K562 treated with DMSO at 1 percent for 48 hours (cell line): ENCODE results near the gene ZNF701. TPM values are rescaled to one million over a fixed set of nuclear protein-coding genes. Genes with fewer than 3 reads are reported as not detected.

Experiments used
- total RNA-seq: library from RNA; unstranded; fragments of 300-600 nt; gene quantifications from 2 replicates; pipeline ENCODE4 v1.2.3, GENCODE V29; 2022; ENCODE audit warnings: low replicate concordance; ENCODE audit errors: extremely low read depth

ZNF701 gene
- not detected in 2 replicates for total RNA-seq

DNA sequence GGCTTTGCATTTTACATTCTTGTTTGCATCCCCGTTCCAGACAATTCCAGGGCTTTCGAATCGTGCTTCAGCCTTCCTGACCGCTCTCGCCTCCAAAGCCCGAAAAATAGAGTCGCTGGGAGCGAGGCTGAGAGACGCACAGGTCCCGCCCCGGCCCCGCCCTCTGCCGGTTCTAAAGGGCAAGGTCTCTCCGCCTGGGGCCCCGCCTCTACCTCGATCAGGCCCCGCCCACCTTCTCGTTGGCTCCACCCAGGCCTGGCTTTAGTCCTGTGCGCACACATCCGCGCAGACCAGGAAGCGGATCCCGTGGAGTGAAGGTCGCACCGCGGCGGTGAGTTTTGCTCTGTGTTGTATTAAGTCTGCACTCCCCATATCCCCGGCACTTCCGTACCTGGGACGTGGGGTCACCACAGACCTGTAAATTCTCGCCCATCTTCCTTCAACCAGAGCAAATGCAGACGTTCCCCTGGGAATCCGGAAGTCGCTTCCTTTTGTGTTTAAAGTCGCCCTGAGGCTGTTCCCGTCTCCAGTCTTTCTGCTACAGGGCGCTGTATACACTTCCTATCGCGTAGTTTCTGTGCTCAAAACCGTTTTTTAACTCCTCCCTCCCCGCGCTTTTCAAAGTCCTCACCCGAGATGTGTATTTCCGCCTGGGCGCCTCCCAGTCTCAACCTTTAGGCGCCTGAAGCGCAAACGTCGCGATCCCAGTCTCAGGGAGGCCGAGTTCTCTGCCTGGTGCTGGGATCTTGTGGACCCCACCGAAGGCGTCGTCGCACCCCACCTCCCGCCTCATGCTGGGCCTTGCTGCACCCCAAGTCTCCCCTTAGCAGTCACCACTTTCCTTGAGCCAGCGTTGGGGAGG is at the start of gene ZNF701:
ZNF701 (plus strand) TSS at position 288 of the 862 bp plus-strand sequence. CDS start 3,861 bp downstream, outside the sequence.

DNA sequence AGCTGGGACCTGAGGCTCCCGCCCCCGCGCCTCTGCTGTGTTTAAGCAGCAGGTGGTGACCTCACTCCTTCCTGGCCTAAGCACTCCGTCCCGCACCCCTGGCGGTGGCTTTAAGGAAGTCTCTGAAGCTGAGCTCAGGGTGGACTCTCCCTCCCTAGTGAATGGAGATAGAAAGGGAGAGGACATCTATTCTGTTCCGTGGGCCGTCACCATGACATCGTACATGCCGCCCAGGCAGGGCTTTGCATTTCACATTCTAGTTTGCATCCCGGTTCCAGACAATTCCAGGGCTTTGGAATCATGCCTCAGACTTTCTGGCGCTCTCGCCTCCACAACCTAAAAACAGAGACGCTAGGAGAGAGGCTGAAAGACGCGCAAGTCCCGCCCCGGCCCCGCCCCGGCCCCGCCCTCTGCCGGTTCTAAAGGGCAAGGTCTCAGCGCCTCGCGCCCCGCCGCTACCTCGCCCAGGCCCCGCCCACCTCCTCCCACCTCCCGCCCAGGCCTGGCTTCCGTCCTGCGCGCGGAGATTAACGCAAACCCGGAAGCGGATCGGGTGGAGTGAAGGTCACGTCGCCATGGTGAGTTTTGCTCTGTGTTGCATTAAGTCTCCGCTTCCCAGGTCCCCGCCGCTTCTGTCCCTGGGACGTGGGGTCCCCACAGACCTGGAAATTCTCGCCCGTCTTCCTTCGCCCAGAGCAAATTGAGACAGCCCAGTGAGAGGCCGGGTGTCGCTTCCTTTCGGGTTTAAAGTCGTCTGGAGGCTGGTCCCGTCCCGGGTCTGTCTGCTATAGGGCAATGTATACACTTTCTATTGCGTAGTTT is 42.7 kb upstream of the ZNF701 start, which contains the start of gene ZNF808:
ZNF808 (plus strand) TSS at position 535 of the 822 bp plus-strand sequence. CDS start 15,617 bp downstream, outside the sequence.

Other genes with a start within 250 kb of the ZNF701 start
- gene ZNF610, start 234.0 kb upstream of the ZNF701 start, total RNA-seq, result not detected in 2 replicates
- not detected in 2 replicates for gene ZNF880, start 200.4 kb upstream of the ZNF701 start, total RNA-seq
- not detected in 2 replicates for gene ZNF528, start 172.4 kb upstream of the ZNF701 start, total RNA-seq
- not detected in 2 replicates for gene ZNF534, start 141.1 kb upstream of the ZNF701 start, total RNA-seq
- gene ZNF578, start 116.7 kb upstream of the ZNF701 start, total RNA-seq, result not detected in 2 replicates
- gene ZNF808, start 42.6 kb upstream of the ZNF701 start, total RNA-seq, result not detected in 2 replicates
- not detected in 2 replicates for gene ZNF83, start 68.1 kb downstream of the ZNF701 start, total RNA-seq
- not detected in 2 replicates for gene ZNF611, start 164.8 kb downstream of the ZNF701 start, total RNA-seq
- gene ZNF600, start 216.5 kb downstream of the ZNF701 start, total RNA-seq, result not detected in 2 replicates